CD4-positive, alpha-beta T cell treated with Interleukin-15 for 4 hours (primary cell): ENCODE measurements around the gene PPP3CA.
"Not testable (repeated sequence)": the region's sequence is repeated elsewhere in the genome, so short reads cannot be mapped to it uniquely, and the experiment has no call there.

Experiments used
- DNase-seq: peaks from one replicate; pipeline ENCODE4 v3.0.0-alpha.2; 2020; ENCODE audit warnings: low spot score

The PPP3CA gene

DNA sequence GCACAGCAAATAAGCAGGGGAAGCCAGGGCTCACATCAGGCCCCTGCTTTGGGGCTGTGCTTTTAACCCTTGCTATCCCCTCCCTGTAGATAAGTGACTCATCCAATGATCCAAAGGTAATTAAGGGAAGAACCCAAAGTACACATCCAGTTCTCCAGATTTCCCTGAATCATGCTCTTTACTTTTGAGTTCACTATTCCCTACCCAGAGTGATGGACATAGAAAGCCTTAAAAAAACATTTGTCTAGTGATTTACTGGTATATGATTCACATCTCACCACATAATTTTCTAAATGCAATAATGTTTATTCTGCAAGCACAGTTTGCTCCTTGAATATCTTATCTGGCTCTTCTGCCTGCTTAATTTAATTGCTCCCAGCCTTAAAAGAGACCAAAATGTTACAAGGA, 136.2 kb downstream of the PPP3CA start:
- DNase-seq = no peak

DNA sequence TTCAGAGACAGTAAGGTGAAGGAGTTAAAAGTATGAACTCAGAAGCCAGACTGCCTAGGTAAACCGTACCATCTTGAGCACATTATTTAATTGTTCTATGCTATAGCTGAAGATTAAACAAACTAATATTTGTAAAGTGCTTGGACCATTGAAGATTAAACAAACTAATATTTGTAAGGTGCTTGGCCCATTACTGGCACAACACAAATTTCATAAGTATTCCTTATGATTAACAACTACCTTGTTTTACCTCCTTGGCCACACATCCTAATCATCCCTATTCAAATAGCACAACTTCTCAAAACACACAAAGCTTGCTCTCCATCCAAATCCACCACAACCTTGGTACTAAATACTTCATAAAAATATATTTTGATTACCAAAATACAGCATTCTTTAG, 137.0 kb downstream of the PPP3CA start:
- DNase-seq = no peak

- DNase-seq = no peak
Measured at GRCh38 chr4:101208171-101208570, 139.2 kb downstream of the PPP3CA start.

GRCh38 chr4:101205916-101206315, 141.4 kb downstream of the PPP3CA start:
- DNase-seq = peak; percentile 79

GRCh38 chr4:101201421-101201820, 145.9 kb downstream of the PPP3CA start:
- DNase-seq = no peak

DNA sequence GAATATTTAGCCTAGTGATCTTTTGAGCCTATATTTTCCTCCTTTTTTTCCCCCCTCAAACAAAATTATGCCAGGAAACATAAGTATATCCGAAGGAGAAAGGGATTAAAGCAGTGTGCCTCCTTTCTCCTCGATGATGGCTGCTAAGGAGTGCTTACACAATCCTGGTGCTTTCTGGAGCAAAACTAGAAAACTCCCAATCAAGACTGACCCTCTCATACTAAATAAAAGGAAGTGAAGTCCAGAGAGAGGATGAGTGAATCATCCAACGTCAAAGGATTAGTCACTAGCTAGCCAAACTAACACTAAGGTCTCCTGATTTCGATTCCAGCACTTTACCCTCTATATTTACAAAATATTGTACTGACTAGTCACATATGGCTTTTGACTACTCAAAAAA, 146.8 kb downstream of the PPP3CA start:
- DNase-seq = no peak

GRCh38 chr4:101199507-101200285, 147.6 kb downstream of the PPP3CA start:
- DNase-seq = no peak

GRCh38 chr4:101198682-101199339, 148.5 kb downstream of the PPP3CA start:
- no peak for DNase-seq

GRCh38 chr4:101197350-101197749, 150.0 kb downstream of the PPP3CA start:
- no peak for DNase-seq

DNA sequence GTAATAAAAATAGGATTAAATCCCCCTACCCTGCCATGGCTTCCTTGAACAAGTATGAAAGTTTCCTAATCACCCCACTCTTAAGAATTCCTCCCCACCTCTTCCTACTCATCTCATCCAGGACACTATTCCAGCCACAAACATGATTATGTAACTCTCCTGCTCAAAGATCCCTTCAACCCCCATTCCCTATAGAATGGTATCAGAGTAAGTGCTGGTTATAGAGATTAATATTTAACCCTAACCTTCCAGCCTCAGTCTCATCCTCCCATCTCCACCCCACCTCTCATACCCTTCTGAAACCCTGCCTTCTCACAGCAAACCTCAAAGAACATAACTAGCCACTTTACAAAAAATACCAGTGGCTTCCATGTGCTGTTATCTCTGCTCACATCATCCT, 155.1 kb downstream of the PPP3CA start:
- no peak for DNase-seq

GRCh38 chr4:101191302-101192098, 155.8 kb downstream of the PPP3CA start:
- no peak for DNase-seq

- DNase-seq = no peak
Measured at GRCh38 chr4:101190751-101191150, 156.6 kb downstream of the PPP3CA start.

- DNase-seq = no peak
Measured at GRCh38 chr4:101188906-101189305, 158.4 kb downstream of the PPP3CA start.

DNA sequence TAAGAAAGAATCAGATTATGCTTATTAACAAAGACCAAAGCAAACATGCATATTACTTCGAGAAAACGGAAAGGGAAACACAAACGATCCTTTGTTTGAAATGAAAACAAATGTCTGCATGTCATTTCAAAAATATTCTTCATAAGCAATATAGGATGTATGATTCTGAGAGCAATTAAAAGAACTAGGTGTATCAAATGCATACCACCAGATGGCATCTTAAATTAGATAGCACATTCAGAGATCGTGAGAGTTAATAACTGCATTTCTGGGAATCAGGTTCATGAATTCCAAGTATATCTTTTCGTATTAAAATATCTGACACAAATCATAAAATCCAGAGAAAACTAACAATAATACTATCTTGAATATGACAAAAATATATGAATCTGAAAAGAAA, 159.5 kb downstream of the PPP3CA start:
- peak; percentile 51 for DNase-seq

DNA sequence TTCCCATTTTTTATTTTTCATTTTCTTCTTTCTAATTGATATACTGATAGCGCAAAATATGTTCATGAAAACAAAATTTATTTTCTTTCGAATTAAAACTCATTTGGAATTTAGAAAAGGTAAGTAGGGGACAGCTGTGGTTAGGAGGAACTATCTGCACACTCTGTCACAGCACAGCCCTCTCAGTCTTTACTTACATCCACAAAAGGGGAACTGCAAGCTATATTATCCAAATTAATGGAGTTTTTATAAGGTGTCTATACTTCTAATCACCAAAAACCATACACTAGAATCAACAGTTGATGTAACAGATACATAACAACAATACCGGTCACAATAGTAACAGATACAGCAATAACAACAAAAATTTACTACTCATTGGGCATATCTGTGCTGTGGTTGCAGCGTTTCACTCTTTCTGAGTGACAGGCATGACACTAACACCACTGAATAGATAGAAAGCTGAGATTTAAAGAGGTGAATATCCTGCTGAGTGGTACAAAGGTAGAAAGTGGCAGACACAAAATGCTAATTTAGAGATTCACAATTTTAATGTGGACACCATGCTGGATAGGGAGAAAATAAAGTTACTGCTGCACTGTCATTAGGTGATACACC, 160.7 kb downstream of the PPP3CA start:
- DNase-seq = no peak

DNA sequence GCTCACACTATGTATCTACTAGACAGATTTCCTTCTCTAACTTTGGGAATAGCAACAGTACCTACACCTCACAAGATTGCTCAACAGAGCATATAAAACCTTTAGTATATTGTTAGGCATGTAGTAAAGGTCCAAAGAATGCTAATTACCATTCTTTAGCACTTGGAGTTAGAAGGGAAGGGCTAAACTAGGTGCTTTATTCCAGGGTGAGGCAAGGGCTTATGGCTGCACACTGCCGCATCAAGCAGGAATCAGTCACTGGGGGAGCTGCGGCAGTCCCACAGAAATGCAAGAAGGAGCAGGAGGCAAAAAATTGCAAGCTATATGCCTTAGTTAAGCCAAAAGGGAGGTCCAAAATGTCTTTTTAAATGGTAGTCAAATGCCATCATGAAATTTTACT, 162.7 kb downstream of the PPP3CA start:
- DNase-seq = no peak

DNA sequence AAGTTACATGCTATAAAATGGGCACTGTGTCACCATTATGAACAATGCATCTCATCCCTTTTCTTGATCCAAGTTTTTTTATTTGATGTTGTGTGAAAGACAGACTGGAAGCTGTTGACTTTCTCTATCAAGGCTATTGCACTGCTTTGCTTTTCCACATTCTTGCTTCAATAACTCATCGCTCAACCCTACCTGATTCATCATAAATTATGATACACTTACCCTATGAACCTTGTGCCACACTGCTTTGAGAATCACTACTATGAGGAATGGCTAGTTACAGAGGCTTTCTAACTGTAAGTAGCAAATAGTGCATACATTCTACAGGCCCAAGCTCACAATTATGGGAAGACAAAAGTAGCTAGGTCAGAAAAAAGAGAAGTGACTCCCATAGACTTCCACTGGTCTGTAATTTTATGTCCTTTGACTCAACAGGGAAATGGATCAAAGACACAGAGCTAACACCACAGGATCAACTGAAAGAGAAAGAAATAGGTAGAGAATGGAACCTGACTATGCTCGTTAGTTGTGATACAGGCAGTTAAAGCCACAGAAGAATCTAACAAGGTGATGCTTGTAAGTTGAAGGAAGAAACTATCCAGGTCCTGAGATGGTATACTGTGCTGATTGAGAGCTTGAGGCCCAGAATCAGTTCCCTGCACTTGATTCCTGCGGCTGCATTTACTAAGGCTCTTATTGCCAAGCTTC, 163.5 kb downstream of the PPP3CA start:
- no peak for DNase-seq

DNA sequence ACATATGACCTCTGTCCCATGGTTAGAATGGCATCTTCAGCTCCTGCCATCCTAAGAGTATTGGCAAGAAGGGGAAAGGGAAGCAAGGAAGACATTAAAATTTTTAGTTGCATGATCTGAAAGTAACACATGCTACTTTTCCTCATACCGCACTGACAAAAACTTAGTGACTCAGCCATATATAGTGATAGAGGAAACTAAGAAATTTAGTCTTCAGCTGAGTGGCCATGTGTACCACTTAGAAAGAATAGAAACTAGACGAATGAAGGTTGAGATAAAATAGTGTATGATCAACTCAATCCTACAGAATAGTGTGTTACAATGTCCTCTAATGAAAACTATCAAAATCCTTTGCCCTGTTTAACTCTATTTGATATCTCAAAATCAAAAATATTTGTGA, 164.1 kb downstream of the PPP3CA start:
- no peak for DNase-seq

- DNase-seq = not testable (repeated sequence)
Measured at GRCh38 chr4:101182688-101183087, 164.6 kb downstream of the PPP3CA start.

GRCh38 chr4:101178731-101179130, 168.6 kb downstream of the PPP3CA start:
- DNase-seq = no peak

- no peak for DNase-seq
Measured at GRCh38 chr4:101177154-101177553, 170.2 kb downstream of the PPP3CA start.
